Stimulated activated CD8-positive, alpha-beta memory T cell treated with anti-CD3 and anti-CD28 coated beads, Interleukin-2, amount 100 ng/mL, for 48 hours (primary cell): Measurements from ENCODE around the gene CCT8L2.
A peak's percentile ranks its signal among the peaks of the same experiment; 100 is the strongest.
"Not testable (repeated sequence)": the region's sequence is repeated elsewhere in the genome, so short reads cannot be mapped to it uniquely, and the experiment has no call there.

Source experiments
- DNase-seq, 2 donors: peaks; one replicate each; pipeline ENCODE4 v3.0.0-alpha.2; 2020; ENCODE audit warnings: low read depth in 2 of 2

The CCT8L2 gene, protein sequence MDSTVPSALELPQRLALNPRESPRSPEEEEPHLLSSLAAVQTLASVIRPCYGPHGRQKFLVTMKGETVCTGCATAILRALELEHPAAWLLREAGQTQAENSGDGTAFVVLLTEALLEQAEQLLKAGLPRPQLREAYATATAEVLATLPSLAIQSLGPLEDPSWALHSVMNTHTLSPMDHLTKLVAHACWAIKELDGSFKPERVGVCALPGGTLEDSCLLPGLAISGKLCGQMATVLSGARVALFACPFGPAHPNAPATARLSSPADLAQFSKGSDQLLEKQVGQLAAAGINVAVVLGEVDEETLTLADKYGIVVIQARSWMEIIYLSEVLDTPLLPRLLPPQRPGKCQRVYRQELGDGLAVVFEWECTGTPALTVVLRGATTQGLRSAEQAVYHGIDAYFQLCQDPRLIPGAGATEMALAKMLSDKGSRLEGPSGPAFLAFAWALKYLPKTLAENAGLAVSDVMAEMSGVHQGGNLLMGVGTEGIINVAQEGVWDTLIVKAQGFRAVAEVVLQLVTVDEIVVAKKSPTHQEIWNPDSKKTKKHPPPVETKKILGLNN

GRCh38 chr22:16592710-16593109 is at the start of gene CCT8L2:
Gene CCT8L2 (minus strand): TSS chr22:16592810. CDS start chr22:16592550, 260 bp downstream.
- not testable (repeated sequence) for DNase-seq

- DNase-seq = not testable (repeated sequence)
These were observed 42.8 kb upstream of the CCT8L2 start for GRCh38 chr22:16635442-16635841.

DNA sequence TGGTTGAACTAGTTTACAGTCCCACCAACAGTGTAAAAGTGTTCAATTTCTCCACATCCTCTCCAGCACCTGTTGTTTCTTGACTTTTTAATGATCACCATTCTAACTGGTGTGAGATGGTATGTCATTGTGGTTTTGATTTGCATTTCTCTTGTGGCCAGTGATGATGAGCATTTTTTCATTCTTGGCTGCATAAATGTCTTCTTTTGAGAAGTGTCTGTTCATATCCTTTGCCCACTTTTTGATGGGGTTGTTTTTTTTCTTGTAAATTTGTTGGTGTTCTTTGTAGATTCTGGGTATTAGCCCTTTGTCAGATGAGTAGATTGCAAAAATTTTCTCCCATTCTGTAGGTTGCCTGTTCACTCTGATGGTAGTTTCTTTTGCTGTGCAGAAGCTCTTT is 41.5 kb upstream of the CCT8L2 start:
- DNase-seq = not testable (repeated sequence)

GRCh38 chr22:16628476-16628875 is 35.9 kb upstream of the CCT8L2 start:
- DNase-seq = not testable (repeated sequence)

GRCh38 chr22:16625018-16625417 is 32.4 kb upstream of the CCT8L2 start:
- DNase-seq = not testable (repeated sequence)

DNA sequence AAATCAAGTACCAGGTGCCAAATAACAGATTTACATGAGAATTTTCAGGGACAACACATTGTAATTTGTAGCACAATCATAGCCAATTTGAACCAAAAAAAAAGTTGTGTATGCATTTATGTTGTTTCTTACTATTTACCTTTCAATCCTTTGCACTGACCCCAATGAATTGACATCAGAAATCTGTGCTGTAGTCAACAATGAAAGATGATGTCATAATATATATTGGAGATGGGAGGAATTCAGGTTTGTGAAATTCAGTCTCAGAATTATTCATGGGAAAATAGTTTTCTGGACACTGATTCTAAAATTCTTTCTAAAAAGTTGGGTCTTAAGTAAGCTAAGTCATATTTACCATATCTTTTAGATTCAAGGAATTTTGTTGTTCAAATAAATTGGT is 31.0 kb upstream of the CCT8L2 start:
- DNase-seq = not testable (repeated sequence)

- DNase-seq = not testable (repeated sequence)
These were observed 24.9 kb upstream of the CCT8L2 start for GRCh38 chr22:16617516-16617915.

- DNase-seq = not testable (repeated sequence)
These were observed 23.9 kb upstream of the CCT8L2 start for GRCh38 chr22:16616390-16616938.

- not testable (repeated sequence) for DNase-seq
These were observed 23.1 kb upstream of the CCT8L2 start for GRCh38 chr22:16615606-16616245.

DNA sequence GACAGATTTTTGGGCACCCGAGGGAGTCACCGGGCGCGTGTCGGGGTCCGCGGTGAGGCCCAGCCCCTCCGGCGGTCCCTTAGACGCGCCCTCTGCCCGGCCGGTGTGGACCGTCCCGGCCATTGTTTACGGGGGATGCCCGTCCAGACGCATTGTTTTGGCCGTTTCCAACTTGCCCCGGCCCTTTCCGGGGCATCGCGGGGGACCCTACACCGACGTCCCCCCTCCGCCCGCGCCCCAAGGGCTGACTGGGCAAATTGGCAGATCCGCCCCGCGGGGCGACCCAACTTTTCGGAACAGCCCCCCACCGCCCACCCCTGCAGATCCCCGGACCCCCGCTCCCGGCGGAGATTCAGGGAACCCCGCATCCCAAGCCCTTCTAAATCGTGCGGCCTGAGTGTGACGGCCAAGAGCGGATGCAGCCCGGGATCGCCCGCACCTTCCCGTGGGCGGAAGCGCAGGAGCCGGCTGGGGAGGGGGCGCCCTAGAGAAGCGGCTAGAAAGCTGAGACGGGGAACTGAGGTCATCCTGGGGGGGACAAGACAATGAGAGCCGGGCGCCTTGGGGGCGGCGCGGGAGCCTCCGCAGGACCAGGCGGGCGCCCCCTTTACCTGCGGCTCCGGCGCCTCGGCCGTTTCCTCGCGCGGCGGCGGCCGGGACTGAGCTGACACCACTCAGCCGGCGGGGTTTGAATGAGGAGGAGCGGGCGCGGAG is 17.1 kb upstream of the CCT8L2 start:
- no peak for DNase-seq

GRCh38 chr22:16608931-16609330 is 16.3 kb upstream of the CCT8L2 start:
- DNase-seq = no peak

GRCh38 chr22:16604257-16604998 is 11.8 kb upstream of the CCT8L2 start:
- not testable (repeated sequence) for DNase-seq

DNA sequence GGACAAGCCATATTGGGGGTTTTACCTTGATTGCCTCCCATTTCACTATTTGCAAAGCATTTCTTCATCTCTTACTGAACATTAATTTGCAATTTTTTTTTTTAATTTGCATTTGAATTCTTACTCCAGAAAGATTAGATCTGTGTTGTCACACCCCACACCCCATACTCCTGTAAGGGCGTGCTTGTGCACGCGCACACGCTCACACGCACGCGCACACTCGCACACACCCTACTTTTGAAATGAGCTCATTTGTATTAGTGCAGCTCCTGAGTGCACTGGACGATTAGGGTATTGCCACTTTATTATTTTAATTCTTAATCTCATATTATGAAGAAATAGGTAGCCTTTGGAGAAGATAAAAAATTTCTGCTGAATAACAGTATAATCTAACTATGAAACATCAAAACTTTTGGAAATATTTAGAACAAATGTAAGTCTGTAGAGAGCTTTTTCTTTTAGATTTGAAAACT is 11.2 kb upstream of the CCT8L2 start:
- DNase-seq = not testable (repeated sequence)

GRCh38 chr22:16603448-16603768 is 10.8 kb upstream of the CCT8L2 start:
- no peak for DNase-seq

GRCh38 chr22:16602728-16603447 is 10.3 kb upstream of the CCT8L2 start:
- DNase-seq = peak in 1 of 2 donors; percentile 24

GRCh38 chr22:16602224-16602727 is 9.7 kb upstream of the CCT8L2 start:
- DNase-seq = not testable (repeated sequence)

DNA sequence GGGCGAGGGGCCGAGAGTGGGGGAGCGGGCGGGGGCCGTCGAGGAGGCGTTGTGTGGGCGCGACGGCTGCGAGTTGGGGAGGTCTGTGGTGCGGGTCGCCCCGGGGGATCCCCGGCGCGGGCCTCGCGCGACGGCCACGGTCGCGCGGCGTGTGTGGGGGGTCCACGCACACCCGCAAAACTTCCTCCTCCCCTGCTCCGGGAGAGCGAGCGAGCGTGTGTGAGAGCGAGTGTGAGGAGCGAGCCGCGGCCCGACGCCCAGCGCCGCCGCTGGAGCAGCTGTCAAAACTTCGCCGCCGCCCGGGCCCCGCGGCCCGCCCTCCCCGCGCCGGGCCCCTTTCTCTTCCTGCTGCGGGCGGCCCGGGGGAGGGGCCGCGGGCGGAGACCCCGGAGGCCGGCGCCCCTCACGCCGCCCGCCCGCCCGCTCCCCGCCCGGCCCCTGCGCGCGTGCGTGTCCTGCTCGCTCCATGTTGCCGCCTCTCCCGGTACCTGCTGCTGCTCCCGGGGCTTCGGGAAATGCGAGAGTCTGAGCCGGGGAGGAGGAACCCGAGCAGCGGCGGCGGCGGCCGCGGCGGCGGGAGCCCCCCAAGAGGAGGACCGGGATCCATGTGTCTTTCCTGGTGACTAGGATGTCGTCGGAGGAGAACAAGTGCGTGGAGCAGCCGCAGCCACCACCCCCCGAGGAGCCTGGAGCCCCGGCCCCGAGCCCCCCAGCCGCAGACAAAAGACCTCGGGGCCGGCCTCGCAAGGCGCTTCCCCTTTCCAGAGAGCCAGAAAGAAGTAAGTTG is 9.0 kb upstream of the CCT8L2 start:
- peak in 1 of 2 donors; percentile 14 for DNase-seq

DNA sequence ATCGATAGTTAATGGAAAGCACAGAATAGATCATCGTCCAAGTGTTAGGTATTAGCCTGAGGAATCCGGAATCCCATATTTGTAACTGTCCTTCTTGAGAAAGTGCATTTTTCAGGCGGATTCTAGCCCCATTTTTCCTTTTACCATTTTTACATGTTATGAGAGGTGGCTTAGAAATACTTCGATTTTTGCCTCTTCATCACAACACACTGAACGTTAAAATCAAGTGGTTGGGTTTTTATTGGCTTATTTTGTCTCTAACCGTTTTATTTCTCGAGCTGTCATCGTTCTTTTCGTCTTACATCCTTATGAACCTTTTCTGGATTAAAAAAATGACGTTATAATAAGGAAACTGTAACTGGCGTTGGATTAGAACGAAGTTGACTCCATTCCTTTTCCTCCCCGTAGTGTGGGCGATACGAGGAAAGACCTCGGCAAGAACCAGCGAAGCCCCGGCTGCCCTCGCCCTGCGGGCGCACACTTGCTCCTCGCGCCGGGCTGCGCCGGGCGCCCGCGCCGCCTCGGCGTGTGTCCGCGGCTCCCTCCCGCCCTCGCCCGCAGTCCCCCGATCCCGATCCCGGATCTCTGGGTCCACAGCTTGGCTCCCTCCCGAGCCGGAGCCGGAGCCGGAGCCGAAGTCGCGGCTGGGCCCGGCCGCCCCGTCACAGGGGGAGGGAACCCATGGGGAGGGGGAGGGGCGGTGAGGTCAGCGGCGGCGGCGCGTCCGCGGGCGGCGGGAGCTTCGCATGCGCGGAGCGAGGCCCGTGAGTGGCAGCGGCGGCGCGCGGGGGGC is 8.2 kb upstream of the CCT8L2 start:
- peak; percentile 17 to 54 for DNase-seq
